ENCODE results near the gene DACT2. TPM values are rescaled to one million over a fixed set of nuclear protein-coding genes. Genes with fewer than 3 reads are reported as not detected.

The DACT2 gene
- total and polyA plus RNA-seq, 4 donors: 0.25 to 2.8 (median 0.88) TPM

GRCh38 chr6:168302534-168302933, 17.0 kb downstream of the DACT2 start:
- 36% methylated on average over 5 of the region's 5 CpGs for WGBS
- no peaks in the 10 kb centered on the region for H3K27me3 ChIP-seq (ENCODE audit: control insufficient read depth in 4 of 4, insufficient read depth in 4 of 4, low read length in 3 of 4)
- no peak overlapping the region for H3K4me3 ChIP-seq (ENCODE audit: low read depth in 1 of 3, low read length in 3 of 3)
- peak; percentile 50 for DNase-seq (ENCODE audit: low spot score)
- H3K9ac ChIP-seq (ENCODE audit: low read depth in 1 of 2, low read length in 2 of 2): peak overlapping the region in 1 of 2 donors; percentile 10
- H3K9me3 ChIP-seq (ENCODE audit: control insufficient read depth in 4 of 4, low read length in 3 of 4): no peaks in the 10 kb centered on the region
- peak overlapping the region in 1 of 2 donors; percentile 12 for H3K27ac ChIP-seq (ENCODE audit: low read depth in 1 of 2, low read length in 2 of 2)
- TF ChIP-seq HNF4A (conservative IDR thresholded peaks at IDR 0.05): peak in 1 of 2 donors; percentile 36
- TF ChIP-seq EGR1 (IDR thresholded peaks at IDR 0.05; ENCODE audit: low read depth in 2 of 2): no peak
- no peaks in the 10 kb centered on the region for H3K36me3 ChIP-seq (ENCODE audit: control insufficient read depth in 4 of 4, insufficient read depth in 3 of 4, low read depth in 1 of 4, low read length in 3 of 4)
- peaks cover 2 to 35% (median 22%) of the 10 kb centered on the region in 4 donors for H3K4me1 ChIP-seq (ENCODE audit: control insufficient read depth in 4 of 4, insufficient read depth in 4 of 4, low read length in 3 of 4)

DNA sequence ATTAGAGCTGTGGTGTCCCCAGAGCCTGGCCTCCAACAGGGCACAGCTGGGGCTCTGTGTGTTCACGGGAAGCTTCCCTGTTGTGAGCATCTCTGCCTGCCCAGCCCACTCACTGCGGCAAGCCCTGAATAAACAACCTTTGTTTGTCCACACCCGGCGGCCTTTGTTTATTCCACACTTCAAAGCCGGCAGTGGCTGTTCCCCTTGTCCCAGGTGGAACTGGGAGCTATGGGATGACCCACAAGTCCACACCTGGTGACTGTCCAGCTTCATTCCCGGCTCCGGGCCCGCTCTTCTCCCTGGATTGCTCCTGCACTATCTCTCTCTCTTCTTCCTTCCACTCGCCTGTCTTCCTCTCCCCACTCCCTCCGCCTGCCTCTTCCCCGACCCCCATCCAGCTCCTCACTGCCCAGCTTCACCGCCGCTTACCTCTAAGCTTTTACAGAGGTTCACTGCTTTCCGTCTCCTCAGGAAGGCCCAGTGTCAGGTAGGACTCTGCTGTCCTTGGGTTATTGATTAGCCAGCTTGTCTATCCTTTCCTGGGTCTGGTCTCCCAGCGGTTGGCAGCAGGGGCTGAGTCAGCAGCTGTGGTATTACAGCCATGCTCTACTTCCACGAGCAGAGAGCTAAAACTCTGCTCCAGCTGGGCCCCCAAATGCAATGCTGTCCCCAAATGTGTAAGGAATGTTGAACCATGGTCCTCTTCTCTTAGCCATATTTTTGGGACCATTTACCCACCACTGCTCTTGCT, 17.8 kb downstream of the DACT2 start:
- TF ChIP-seq MAX (IDR thresholded peaks at IDR 0.05) (no peak), EGR1 (IDR thresholded peaks at IDR 0.05; ENCODE audit: low read depth in 2 of 2) (no peak), TAF1 (conservative IDR thresholded peaks at IDR 0.05) (no peak), CTCF (IDR thresholded peaks at IDR 0.05; ENCODE audit: low read depth, low read length, missing input control) (no peak), FOXA1 (IDR thresholded peaks at IDR 0.05) (peak; percentile 22), HNF4A (conservative IDR thresholded peaks at IDR 0.05) (peak; percentile 59 to 66), GABPA (IDR thresholded peaks at IDR 0.05 in 1 of 2, conservative IDR thresholded peaks at IDR 0.05 in 1 of 2) (no peak), SP1 (IDR thresholded peaks at IDR 0.05) (peak; percentile 62), ZBTB33 (IDR thresholded peaks at IDR 0.05) (no peak), RXRA (IDR thresholded peaks at IDR 0.05) (peak; percentile 24 to 59), YY1 (IDR thresholded peaks at IDR 0.05) (peak; percentile 51), NR2F2 (IDR thresholded peaks at IDR 0.05) (no peak), RAD21 (IDR thresholded peaks at IDR 0.05) (peak; percentile 9 to 50), HNF4G (IDR thresholded peaks at IDR 0.05) (no peak), JUND (IDR thresholded peaks at IDR 0.05) (no peak), FOXA2 (IDR thresholded peaks at IDR 0.05) (peak; percentile 41)
- TF ChIP-seq, protein P1, sequence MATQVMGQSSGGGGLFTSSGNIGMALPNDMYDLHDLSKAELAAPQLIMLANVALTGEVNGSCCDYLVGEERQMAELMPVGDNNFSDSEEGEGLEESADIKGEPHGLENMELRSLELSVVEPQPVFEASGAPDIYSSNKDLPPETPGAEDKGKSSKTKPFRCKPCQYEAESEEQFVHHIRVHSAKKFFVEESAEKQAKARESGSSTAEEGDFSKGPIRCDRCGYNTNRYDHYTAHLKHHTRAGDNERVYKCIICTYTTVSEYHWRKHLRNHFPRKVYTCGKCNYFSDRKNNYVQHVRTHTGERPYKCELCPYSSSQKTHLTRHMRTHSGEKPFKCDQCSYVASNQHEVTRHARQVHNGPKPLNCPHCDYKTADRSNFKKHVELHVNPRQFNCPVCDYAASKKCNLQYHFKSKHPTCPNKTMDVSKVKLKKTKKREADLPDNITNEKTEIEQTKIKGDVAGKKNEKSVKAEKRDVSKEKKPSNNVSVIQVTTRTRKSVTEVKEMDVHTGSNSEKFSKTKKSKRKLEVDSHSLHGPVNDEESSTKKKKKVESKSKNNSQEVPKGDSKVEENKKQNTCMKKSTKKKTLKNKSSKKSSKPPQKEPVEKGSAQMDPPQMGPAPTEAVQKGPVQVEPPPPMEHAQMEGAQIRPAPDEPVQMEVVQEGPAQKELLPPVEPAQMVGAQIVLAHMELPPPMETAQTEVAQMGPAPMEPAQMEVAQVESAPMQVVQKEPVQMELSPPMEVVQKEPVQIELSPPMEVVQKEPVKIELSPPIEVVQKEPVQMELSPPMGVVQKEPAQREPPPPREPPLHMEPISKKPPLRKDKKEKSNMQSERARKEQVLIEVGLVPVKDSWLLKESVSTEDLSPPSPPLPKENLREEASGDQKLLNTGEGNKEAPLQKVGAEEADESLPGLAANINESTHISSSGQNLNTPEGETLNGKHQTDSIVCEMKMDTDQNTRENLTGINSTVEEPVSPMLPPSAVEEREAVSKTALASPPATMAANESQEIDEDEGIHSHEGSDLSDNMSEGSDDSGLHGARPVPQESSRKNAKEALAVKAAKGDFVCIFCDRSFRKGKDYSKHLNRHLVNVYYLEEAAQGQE (IDR thresholded peaks at IDR 0.05): peak; percentile 62
- TF ChIP-seq, protein P2, sequence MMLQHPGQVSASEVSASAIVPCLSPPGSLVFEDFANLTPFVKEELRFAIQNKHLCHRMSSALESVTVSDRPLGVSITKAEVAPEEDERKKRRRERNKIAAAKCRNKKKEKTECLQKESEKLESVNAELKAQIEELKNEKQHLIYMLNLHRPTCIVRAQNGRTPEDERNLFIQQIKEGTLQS (IDR thresholded peaks at IDR 0.05): no peak
- Histone ChIP-seq H3K27ac (ENCODE audit: low read depth in 1 of 2, low read length in 2 of 2) (peak overlapping the region; percentile 47 to 69), H3K4me3 (ENCODE audit: low read depth in 1 of 3, low read length in 3 of 3) (peak overlapping the region in 2 of 3 donors; percentile 25 to 27), H3K9ac (ENCODE audit: low read depth in 1 of 2, low read length in 2 of 2) (peak overlapping the region in 1 of 2 donors; percentile 10), H3K36me3 (ENCODE audit: control insufficient read depth in 4 of 4, insufficient read depth in 3 of 4, low read depth in 1 of 4, low read length in 3 of 4) (no peaks in the 10 kb centered on the region), H3K9me3 (ENCODE audit: control insufficient read depth in 4 of 4, low read length in 3 of 4) (no peaks in the 10 kb centered on the region), H3K4me1 (ENCODE audit: control insufficient read depth in 4 of 4, insufficient read depth in 4 of 4, low read length in 3 of 4) (peaks cover 2 to 42% (median 28%) of the 10 kb centered on the region in 4 donors), H3K27me3 (ENCODE audit: control insufficient read depth in 4 of 4, insufficient read depth in 4 of 4, low read length in 3 of 4) (no peaks in the 10 kb centered on the region)
- 24% methylated on average over 16 of the region's 16 CpGs for WGBS
- no peak for DNase-seq (ENCODE audit: low spot score)

All from liver (tissue), 9 donors.